HEK293 (cell line): ENCODE measurements around the gene CCZ1.
"Not testable (repeated sequence)": the region's sequence is repeated elsewhere in the genome, so short reads cannot be mapped to it uniquely, and the experiment has no call there.

Experiments used
- CTCF ChIA-PET: fragments of 350-600 bp; formaldehyde crosslinking; extraction: SDS; loops from one replicate; lab custom pipeline; 2021; ENCODE audit warnings: antibody characterized with exemption; lab: Yijun Ruan, JAX
- POLR2A ChIA-PET: fragments of 300-600 bp; formaldehyde crosslinking; extraction: SDS; loops from one replicate; lab custom pipeline; 2020; ENCODE audit warnings: antibody characterized with exemption, inconsistent platforms; lab: Yijun Ruan, JAX
- H3K27ac ChIP-seq: fragments of 200-500 bp; sonication (Bioruptor generic); 2 replicates; pipeline ENCODE4 v1.5.1; 2014; ENCODE audit warnings: low read depth, low read length, control low read depth, inconsistent platforms; ENCODE audit errors: extremely low read depth
- H3K36me3 ChIP-seq, 2 experiments: fragments of 200-500 bp in 1 of 2; sonication (Bioruptor generic) in 1 of 2; 1 replicate in 1 of 2; 2 replicates in 1 of 2; pipeline ENCODE4 v1.5.1; 2014 to 2017; ENCODE audit warnings: inconsistent platforms in 2 of 2, low read length in 2 of 2; ENCODE audit not compliant: control insufficient read depth in 2 of 2, insufficient read depth in 1 of 2
- H3K4me1 ChIP-seq: fragments of 200-500 bp; sonication (Bioruptor generic); 2 replicates; pipeline ENCODE4 v1.5.1; 2014; ENCODE audit warnings: mild to moderate bottlenecking, low read length, inconsistent platforms; ENCODE audit not compliant: control insufficient read depth, insufficient read depth
- H3K4me3 ChIP-seq: 2 replicates; pipeline ENCODE4 v1.5.1; 2011; ENCODE audit warnings: low read depth, mild to moderate bottlenecking, control low read depth, low read length, moderate library complexity
- H3K9me3 ChIP-seq: fragments of 200-500 bp; sonication (Bioruptor generic); 2 replicates; pipeline ENCODE4 v1.5.1; 2014; ENCODE audit warnings: low read depth, low read length, inconsistent platforms; ENCODE audit not compliant: control insufficient read depth, insufficient read depth
- ATF2 ChIP-seq: fragments of 450-650 bp; formaldehyde crosslinking; IDR thresholded peaks from 2 replicates; pipeline ENCODE4 v1.5.1; 2016; ENCODE audit warnings: missing biosample characterization, missing genetic modification characterization, low read depth
- GFI1B ChIP-seq: fragments of 450-650 bp; formaldehyde crosslinking; IDR thresholded peaks from 2 replicates; pipeline ENCODE4 v1.5.1; 2016; ENCODE audit warnings: missing biosample characterization, missing genetic modification characterization
- GLIS2 ChIP-seq: fragments of 450-650 bp; formaldehyde crosslinking; IDR thresholded peaks from 2 replicates; pipeline ENCODE4 v1.5.1; 2016; ENCODE audit warnings: missing biosample characterization, missing genetic modification characterization
- HOXD13 ChIP-seq: sonication (generic); formaldehyde crosslinking; IDR thresholded peaks from 2 replicates; pipeline ENCODE4 v1.8.0; 2022; ENCODE audit warnings: missing genetic modification reagents, borderline replicate concordance
- SP2 ChIP-seq: fragments of 450-650 bp; formaldehyde crosslinking; IDR thresholded peaks from 2 replicates; pipeline ENCODE4 v1.5.1; 2016; ENCODE audit warnings: missing biosample characterization, missing genetic modification characterization
- ZBTB7A ChIP-seq: fragments of 450-650 bp; formaldehyde crosslinking; IDR thresholded peaks from 2 replicates; pipeline ENCODE4 v1.5.1; 2016; ENCODE audit warnings: low read depth, missing biosample characterization, missing genetic modification characterization
- ZEB2 ChIP-seq: fragments of 450-650 bp; formaldehyde crosslinking; IDR thresholded peaks from 2 replicates; pipeline ENCODE4 v1.5.1; 2016; ENCODE audit warnings: missing biosample characterization, missing genetic modification characterization
- ZNF138 ChIP-seq: fragments of 450-650 bp; formaldehyde crosslinking; IDR thresholded peaks from 2 replicates; pipeline ENCODE4 v1.5.1; 2016; ENCODE audit warnings: missing biosample characterization, missing genetic modification characterization, borderline replicate concordance
- ZNF391 ChIP-seq: fragments of 450-650 bp; formaldehyde crosslinking; IDR thresholded peaks from 2 replicates; pipeline ENCODE4 v1.5.1; 2016; ENCODE audit warnings: low read depth, missing biosample characterization, missing genetic modification characterization, borderline replicate concordance
- ZNF423 ChIP-seq: fragments of 450-650 bp; formaldehyde crosslinking; IDR thresholded peaks from 2 replicates; pipeline ENCODE4 v1.5.1; 2016; ENCODE audit warnings: missing biosample characterization, missing genetic modification characterization
- ZNF449 ChIP-seq: fragments of 450-650 bp; formaldehyde crosslinking; IDR thresholded peaks from 2 replicates; pipeline ENCODE4 v1.5.1; 2017; ENCODE audit warnings: missing biosample characterization, mild to moderate bottlenecking, missing genetic modification characterization, moderate library complexity
- ZNF549 ChIP-seq: fragments of 450-650 bp; IDR thresholded peaks from 2 replicates; pipeline ENCODE4 v1.5.1; 2018; ENCODE audit warnings: missing biosample characterization, missing genetic modification characterization, mild to moderate bottlenecking, inconsistent platforms, moderate library complexity
- ZNF596 ChIP-seq: fragments of 450-650 bp; IDR thresholded peaks from 2 replicates; pipeline ENCODE4 v1.5.0; 2018; ENCODE audit warnings: missing biosample characterization, mild to moderate bottlenecking, missing genetic modification characterization, moderate library complexity
- ZNF624 ChIP-seq: fragments of 450-650 bp; formaldehyde crosslinking; IDR thresholded peaks from 2 replicates; pipeline ENCODE4 v1.5.1; 2017; ENCODE audit warnings: missing biosample characterization, missing genetic modification characterization
- ZNF654 ChIP-seq: fragments of 450-650 bp; formaldehyde crosslinking; IDR thresholded peaks from 2 replicates; pipeline ENCODE4 v1.5.1; 2016; ENCODE audit warnings: low read depth, missing biosample characterization, missing genetic modification characterization
- ZNF76 ChIP-seq: fragments of 450-650 bp; formaldehyde crosslinking; IDR thresholded peaks from 2 replicates; pipeline ENCODE4; 2016; ENCODE audit warnings: low read depth, missing biosample characterization, missing genetic modification characterization, borderline replicate concordance

The CCZ1 gene

GRCh38 chr7:5850944-5851343 is 47.6 kb upstream of the CCZ1 start (continued):
- TF ChIP-seq ZBTB7A (tag by site-specific recombination), result no peak

- Histone ChIP-seq H3K4me3 (no peak overlapping the region), H3K9me3 (no peaks in the 10 kb centered on the region), H3K27ac (no peak overlapping the region), H3K4me1 (no peaks in the 10 kb centered on the region)
- POLR2A ChIA-PET, result no interaction called here
- TF ChIP-seq ZEB2 (no peak), ZNF391 (tag by site-specific recombination) (no peak), ZNF596 (tag by site-specific recombination) (no peak), ZNF423 (tag by site-specific recombination) (no peak), ZNF449 (no peak), ZNF654 (no peak), ZNF624 (tag by site-specific recombination) (no peak), ZNF138 (tag by site-specific recombination) (no peak), ZNF76 (tag by site-specific recombination) (no peak), HOXD13 (CRISPR knock-in tag) (no peak), ATF2 (tag by site-specific recombination) (no peak), GFI1B (tag by site-specific recombination) (no peak), ZNF549 (tag by site-specific recombination) (no peak), SP2 (tag by site-specific recombination) (no peak), GLIS2 (tag by site-specific recombination) (no peak)
- TF ChIP-seq, all 188 proteins: peak for 0
- CTCF ChIA-PET, result interaction anchor here (0.6 to 1.1 kb wide), 2 partner anchors 14 to 742 kb away, joined by 3 read pairs; no protein-coding TSS in a partner anchor
- no peaks in the 10 kb centered on the region for H3K36me3 ChIP-seq
These were observed 43.8 kb upstream of the CCZ1 start for GRCh38 chr7:5854738-5855137.

GRCh38 chr7:5857041-5857575 is 41.4 kb upstream of the CCZ1 start:
- POLR2A ChIA-PET, H3K4me3 ChIP-seq, H3K4me1 ChIP-seq, H3K9me3 ChIP-seq, H3K27ac ChIP-seq, H3K36me3 ChIP-seq: not testable (repeated sequence)
- CTCF ChIA-PET, result interaction anchor here (0.6 to 2.7 kb wide), 9 partner anchors 12 to 587 kb away, joined by 3 to 13 read pairs (median 4); no protein-coding TSS in a partner anchor

GRCh38 chr7:5858494-5858893 is 40.0 kb upstream of the CCZ1 start:
- H3K4me1 ChIP-seq, H3K9me3 ChIP-seq, H3K36me3 ChIP-seq, POLR2A ChIA-PET, H3K4me3 ChIP-seq, CTCF ChIA-PET, H3K27ac ChIP-seq: not testable (repeated sequence)

- POLR2A ChIA-PET, H3K4me1 ChIP-seq, H3K4me3 ChIP-seq, H3K9me3 ChIP-seq, H3K36me3 ChIP-seq, CTCF ChIA-PET, H3K27ac ChIP-seq: not testable (repeated sequence)
These were observed 37.3 kb upstream of the CCZ1 start for GRCh38 chr7:5861281-5861680.

- H3K36me3 ChIP-seq, H3K27ac ChIP-seq, POLR2A ChIA-PET, H3K4me1 ChIP-seq, H3K4me3 ChIP-seq, H3K9me3 ChIP-seq: not testable (repeated sequence)
- CTCF ChIA-PET, result interaction anchor here (0.6 kb wide), 2 partner anchors 267 to 487 kb away, joined by 3 read pairs; no protein-coding TSS in a partner anchor
These were observed 35.7 kb upstream of the CCZ1 start for GRCh38 chr7:5862753-5863366.

GRCh38 chr7:5865279-5865931 is 33.1 kb upstream of the CCZ1 start:
- H3K36me3 ChIP-seq, H3K4me3 ChIP-seq, H3K27ac ChIP-seq, H3K9me3 ChIP-seq, H3K4me1 ChIP-seq, POLR2A ChIA-PET: not testable (repeated sequence)
- CTCF ChIA-PET, result interaction anchor here (0.6 to 0.7 kb wide), 3 partner anchors 14 to 533 kb away, joined by 3 to 5 read pairs (median 3); no protein-coding TSS in a partner anchor
